Activated CD4-positive, alpha-beta T cell treated with anti-CD3 and anti-CD28 coated beads, Interleukin-2, amount 10 ng/mL, durations not matched to agents 7 days and 5 days (primary cell): ENCODE measurements around the gene KRT78. TPM values are rescaled to one million over a fixed set of nuclear protein-coding genes. Genes with fewer than 3 reads are reported as not detected.
"Not testable (repeated sequence)": the region's sequence is repeated elsewhere in the genome, so short reads cannot be mapped to it uniquely, and the experiment has no call there.

Source experiments
- CTCF ChIA-PET: fragments of 350-600 bp; sonication (Branson Sonifier 250); formaldehyde crosslinking; loops from one replicate; lab custom pipeline; 2021; ENCODE audit warnings: antibody characterized with exemption; lab: Charles Lee
- POLR2A ChIA-PET: fragments of 350-600 bp; sonication (Branson Sonifier 250); formaldehyde crosslinking; loops from one replicate; lab custom pipeline; 2021; ENCODE audit warnings: antibody characterized with exemption; lab: Charles Lee
- DNase-seq: peaks from one replicate; pipeline ENCODE4 v3.0.0-alpha.2; 2020
- H3K27ac Mint-ChIP-seq: one replicate; pipeline ENCODE4 v1.8.0; 2021; ENCODE audit warnings: mild to moderate bottlenecking, moderate library complexity, mixed read lengths
- H3K27me3 Mint-ChIP-seq: one replicate; pipeline ENCODE4 v1.8.0; 2021; ENCODE audit warnings: mixed read lengths
- H3K36me3 Mint-ChIP-seq: one replicate; pipeline ENCODE4 v1.8.0; 2021; ENCODE audit warnings: low read depth, mixed read lengths
- H3K4me1 Mint-ChIP-seq: one replicate; pipeline ENCODE4 v1.8.0; 2021; ENCODE audit warnings: mixed read lengths
- H3K4me3 Mint-ChIP-seq: one replicate; pipeline ENCODE4 v1.8.0; 2021; ENCODE audit warnings: mild to moderate bottlenecking, moderate library complexity, mixed read lengths
- H3K9me3 Mint-ChIP-seq: one replicate; pipeline ENCODE4 v1.8.0; 2021; ENCODE audit warnings: mixed read lengths
- total RNA-seq, 2 experiments: library from RNA; stranded (reverse); gene quantifications; one replicate each; pipeline ENCODE4 v1.2.3, GENCODE V29; 2021

Gene KRT78
- total RNA-seq, 2 experiments from 2014 or later, result not detected

DNA sequence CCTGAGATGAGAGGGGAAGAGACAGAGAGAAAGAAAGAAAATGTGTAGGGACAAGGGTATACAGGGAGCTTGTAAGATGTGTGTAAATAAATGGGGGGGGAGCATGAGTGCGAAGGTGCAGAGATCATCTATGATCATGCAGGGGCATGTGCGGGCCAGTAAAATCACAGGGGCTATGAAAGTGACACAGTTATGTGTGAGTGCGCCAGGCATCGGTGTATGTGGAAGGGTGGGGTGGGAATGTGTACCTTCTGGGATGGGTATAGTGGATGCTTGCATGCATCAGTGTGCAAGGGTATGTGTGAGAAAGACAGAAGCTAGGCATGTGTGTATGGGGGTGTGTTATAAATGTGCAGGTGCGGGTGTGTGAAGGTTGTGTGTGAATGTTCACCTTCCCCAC lies 18.4 kb upstream of the KRT78 start:
- no peak overlapping the region for H3K4me3 Mint-ChIP-seq
- DNase-seq, result no peak
- no peaks in the 10 kb centered on the region for H3K9me3 Mint-ChIP-seq
- H3K27me3 Mint-ChIP-seq, result no peaks in the 10 kb centered on the region
- H3K36me3 Mint-ChIP-seq, result no peaks in the 10 kb centered on the region
- POLR2A ChIA-PET, result no interaction called here
- H3K27ac Mint-ChIP-seq, result peak overlapping the region; percentile 47
- H3K4me1 Mint-ChIP-seq, result peaks cover 16% of the 10 kb centered on the region
- CTCF ChIA-PET, result interaction anchor here (0.6 to 1.2 kb wide), 2 partner anchors 67 to 192 kb away, joined by 3 to 5 read pairs; no protein-coding TSS in a partner anchor

DNA sequence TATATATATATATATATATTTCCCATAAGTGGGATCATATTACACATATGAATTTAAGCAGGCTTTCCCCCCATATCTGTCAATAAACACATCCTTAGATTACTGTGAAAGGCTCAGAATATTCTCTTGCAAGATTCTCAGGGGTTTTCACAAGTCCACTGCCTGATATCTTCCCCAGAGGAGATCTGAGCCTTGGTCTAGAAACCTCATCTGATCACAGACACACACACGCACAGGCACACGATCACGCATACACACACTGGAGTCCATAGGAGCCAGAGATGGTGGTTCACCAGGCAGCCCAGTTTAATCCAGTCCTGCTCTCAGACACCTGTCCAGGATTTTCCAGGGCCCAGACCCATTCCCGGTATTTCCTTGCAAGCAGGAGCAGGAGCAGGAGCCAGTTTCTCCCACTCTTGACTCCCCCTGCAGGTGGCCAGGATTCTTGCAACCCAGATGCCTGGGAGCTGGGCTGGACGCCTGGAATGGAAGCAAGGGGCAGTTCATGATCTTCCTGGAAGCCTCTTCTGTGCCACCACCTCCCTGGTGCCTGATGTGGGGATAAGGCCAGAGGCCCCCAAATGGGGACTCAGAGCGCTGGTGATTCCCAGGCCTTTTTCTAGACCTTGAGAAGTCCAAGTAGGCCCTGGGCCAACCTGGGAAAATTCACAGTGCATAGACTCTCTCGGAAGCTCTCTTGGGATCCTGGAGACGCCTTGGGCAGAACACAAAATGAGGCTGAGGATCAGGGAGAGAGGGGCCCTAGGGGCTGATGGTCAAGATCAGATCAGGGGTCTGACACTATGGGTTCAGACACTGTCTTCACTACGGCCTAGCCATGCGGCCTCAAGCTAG lies 16.5 kb upstream of the KRT78 start:
- no peak overlapping the region for H3K4me3 Mint-ChIP-seq
- H3K36me3 Mint-ChIP-seq, result no peaks in the 10 kb centered on the region
- ChIA-PET POLR2A (no interaction called here), CTCF (interaction anchor here (0.6 to 2.5 kb wide), 4 partner anchors 8 to 1555 kb away, joined by 3 to 7 read pairs (median 4); no protein-coding TSS in a partner anchor)
- no peak for DNase-seq
- no peaks in the 10 kb centered on the region for H3K9me3 Mint-ChIP-seq
- no peaks in the 10 kb centered on the region for H3K27me3 Mint-ChIP-seq
- H3K27ac Mint-ChIP-seq, result no peak overlapping the region
- peaks cover 19% of the 10 kb centered on the region for H3K4me1 Mint-ChIP-seq

- CTCF ChIA-PET, result interaction anchor here (1.6 kb wide), 1 partner anchor 18 kb away, joined by 5 read pairs; no protein-coding TSS in a partner anchor
- POLR2A ChIA-PET, result no interaction called here
- H3K9me3 Mint-ChIP-seq, result no peaks in the 10 kb centered on the region
- peaks cover 3% of the 10 kb centered on the region for H3K4me1 Mint-ChIP-seq
- H3K4me3 Mint-ChIP-seq, result no peak overlapping the region
- H3K27me3 Mint-ChIP-seq, result no peaks in the 10 kb centered on the region
- DNase-seq, result no peak
- no peak overlapping the region for H3K27ac Mint-ChIP-seq
- H3K36me3 Mint-ChIP-seq, result no peaks in the 10 kb centered on the region
These were observed 13.2 kb upstream of the KRT78 start for GRCh38 chr12:52862023-52862422.

- peaks cover 3% of the 10 kb centered on the region for H3K27me3 Mint-ChIP-seq
- no peaks in the 10 kb centered on the region for H3K36me3 Mint-ChIP-seq
- CTCF ChIA-PET, result interaction anchor here (1.6 kb wide), 1 partner anchor 18 kb away, joined by 5 read pairs; no protein-coding TSS in a partner anchor
- H3K27ac Mint-ChIP-seq, result no peak overlapping the region
- DNase-seq, result no peak
- POLR2A ChIA-PET, result no interaction called here
- peaks cover 2% of the 10 kb centered on the region for H3K4me1 Mint-ChIP-seq
- no peaks in the 10 kb centered on the region for H3K9me3 Mint-ChIP-seq
- no peak overlapping the region for H3K4me3 Mint-ChIP-seq
These were observed 12.7 kb upstream of the KRT78 start for GRCh38 chr12:52861511-52861910.

- no peaks in the 10 kb centered on the region for H3K36me3 Mint-ChIP-seq
- H3K4me3 Mint-ChIP-seq, result no peak overlapping the region
- peaks cover 7% of the 10 kb centered on the region for H3K27me3 Mint-ChIP-seq
- no peak overlapping the region for H3K27ac Mint-ChIP-seq
- no peak for DNase-seq
- H3K9me3 Mint-ChIP-seq, result no peaks in the 10 kb centered on the region
- ChIA-PET POLR2A (no interaction called here), CTCF (interaction anchor here (1.1 kb wide), 1 partner anchor 19 kb away, joined by 3 read pairs; no protein-coding TSS in a partner anchor)
- peaks cover 2% of the 10 kb centered on the region for H3K4me1 Mint-ChIP-seq
These were observed 11.5 kb upstream of the KRT78 start for GRCh38 chr12:52860102-52860823.

DNA sequence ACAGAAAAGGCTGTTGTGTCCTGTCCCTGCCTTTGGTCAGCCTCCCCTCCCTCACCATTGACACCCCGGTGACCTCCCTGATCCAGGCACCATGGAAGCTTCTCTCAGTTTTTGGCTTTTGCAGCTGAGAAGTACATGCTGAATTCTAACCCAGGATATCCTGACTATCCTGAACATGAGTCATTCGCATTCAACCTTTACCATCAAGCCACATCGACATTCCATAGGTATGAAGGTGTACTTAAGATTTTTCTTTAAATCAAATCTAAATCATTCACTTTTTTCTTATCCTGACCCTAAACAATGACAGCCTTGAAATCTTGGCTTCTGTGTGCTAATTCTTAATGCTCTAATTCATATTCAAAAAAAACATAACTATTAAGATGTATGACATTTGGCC lies 8.7 kb upstream of the KRT78 start:
- no peak for DNase-seq
- Mint-ChIP-seq H3K36me3 (no peaks in the 10 kb centered on the region), H3K4me1 (peaks cover 2% of the 10 kb centered on the region), H3K27me3 (peaks cover 16% of the 10 kb centered on the region), H3K9me3 (no peaks in the 10 kb centered on the region), H3K4me3 (no peak overlapping the region), H3K27ac (no peak overlapping the region)
- ChIA-PET POLR2A (no interaction called here), CTCF (interaction anchor here (0.6 kb wide), 1 partner anchor 117 kb away, joined by 3 read pairs; no protein-coding TSS in a partner anchor)

- Mint-ChIP-seq H3K27ac (no peak overlapping the region), H3K4me1 (peaks cover 2% of the 10 kb centered on the region), H3K27me3 (peaks cover 16% of the 10 kb centered on the region), H3K9me3 (no peaks in the 10 kb centered on the region), H3K4me3 (no peak overlapping the region), H3K36me3 (no peaks in the 10 kb centered on the region)
- CTCF ChIA-PET, result interaction anchor here (0.6 kb wide), 1 partner anchor 117 kb away, joined by 3 read pairs; no protein-coding TSS in a partner anchor
- no peak for DNase-seq
- POLR2A ChIA-PET, result no interaction called here
These were observed 8.0 kb upstream of the KRT78 start for GRCh38 chr12:52856787-52857186.

GRCh38 chr12:52856077-52856476 lies 7.3 kb upstream of the KRT78 start:
- H3K4me1 Mint-ChIP-seq, H3K9me3 Mint-ChIP-seq, POLR2A ChIA-PET, CTCF ChIA-PET, DNase-seq, H3K36me3 Mint-ChIP-seq, H3K27ac Mint-ChIP-seq, H3K4me3 Mint-ChIP-seq: not testable (repeated sequence)
- H3K27me3 Mint-ChIP-seq, result peaks cover 16% of the 10 kb centered on the region

DNA sequence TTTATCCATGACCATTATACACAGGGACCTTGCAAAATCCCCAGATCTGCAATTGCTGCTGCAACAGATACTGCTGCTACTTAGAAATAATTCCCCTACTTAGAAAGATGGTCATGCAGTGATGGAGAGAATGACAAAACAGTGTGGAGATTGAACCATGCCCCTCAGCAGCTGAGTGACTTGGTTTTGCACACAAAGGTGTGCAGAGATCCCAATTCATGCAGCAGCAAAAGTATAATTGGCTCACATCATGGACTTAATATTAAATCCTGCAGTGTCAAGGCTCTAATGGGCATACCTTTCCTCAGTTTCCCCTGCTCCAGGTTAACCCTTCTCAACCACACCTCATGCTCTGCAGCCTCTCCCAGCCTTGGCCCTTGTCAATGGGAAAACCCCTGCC lies 3.0 kb upstream of the KRT78 start:
- ChIA-PET POLR2A (no interaction called here), CTCF (no interaction called here)
- no peak for DNase-seq
- Mint-ChIP-seq H3K4me3 (no peak overlapping the region), H3K27me3 (peaks cover 14% of the 10 kb centered on the region), H3K27ac (no peak overlapping the region), H3K36me3 (no peaks in the 10 kb centered on the region), H3K9me3 (no peaks in the 10 kb centered on the region), H3K4me1 (no peaks in the 10 kb centered on the region)

DNA sequence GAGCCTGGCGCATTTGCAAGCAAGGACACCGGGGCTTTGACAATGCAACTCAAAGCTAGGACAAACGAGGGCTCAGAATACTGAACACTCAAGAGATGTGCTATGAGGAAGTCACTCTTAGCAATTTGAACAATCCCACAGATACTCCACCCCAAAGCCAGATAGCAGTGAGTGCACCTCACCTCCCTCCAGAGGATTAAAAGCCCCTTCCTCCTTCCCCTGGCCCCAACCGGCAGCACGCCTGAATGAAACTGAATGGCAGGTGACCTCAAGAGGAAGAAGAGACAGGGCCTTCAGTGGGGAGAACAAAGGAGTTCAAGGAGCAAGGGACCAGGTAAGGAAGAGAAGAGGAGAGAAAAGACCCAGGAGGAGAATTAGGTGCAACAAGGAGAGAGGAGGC lies 1.9 kb upstream of the KRT78 start:
- Mint-ChIP-seq H3K36me3 (no peaks in the 10 kb centered on the region), H3K27ac (no peak overlapping the region), H3K9me3 (no peaks in the 10 kb centered on the region), H3K4me1 (no peaks in the 10 kb centered on the region), H3K4me3 (no peak overlapping the region), H3K27me3 (peaks cover 11% of the 10 kb centered on the region)
- POLR2A ChIA-PET, result no interaction called here
- DNase-seq, result no peak
- CTCF ChIA-PET, result no interaction called here

- ChIA-PET CTCF (no interaction called here), POLR2A (no interaction called here)
- no peaks in the 10 kb centered on the region for H3K4me1 Mint-ChIP-seq
- H3K9me3 Mint-ChIP-seq, result no peaks in the 10 kb centered on the region
- H3K27ac Mint-ChIP-seq, result no peak overlapping the region
- peaks cover 4% of the 10 kb centered on the region for H3K27me3 Mint-ChIP-seq
- DNase-seq, result no peak
- H3K4me3 Mint-ChIP-seq, result no peak overlapping the region
- no peaks in the 10 kb centered on the region for H3K36me3 Mint-ChIP-seq
These were observed 717 bp upstream of the KRT78 start for GRCh38 chr12:52849511-52849910.

DNA sequence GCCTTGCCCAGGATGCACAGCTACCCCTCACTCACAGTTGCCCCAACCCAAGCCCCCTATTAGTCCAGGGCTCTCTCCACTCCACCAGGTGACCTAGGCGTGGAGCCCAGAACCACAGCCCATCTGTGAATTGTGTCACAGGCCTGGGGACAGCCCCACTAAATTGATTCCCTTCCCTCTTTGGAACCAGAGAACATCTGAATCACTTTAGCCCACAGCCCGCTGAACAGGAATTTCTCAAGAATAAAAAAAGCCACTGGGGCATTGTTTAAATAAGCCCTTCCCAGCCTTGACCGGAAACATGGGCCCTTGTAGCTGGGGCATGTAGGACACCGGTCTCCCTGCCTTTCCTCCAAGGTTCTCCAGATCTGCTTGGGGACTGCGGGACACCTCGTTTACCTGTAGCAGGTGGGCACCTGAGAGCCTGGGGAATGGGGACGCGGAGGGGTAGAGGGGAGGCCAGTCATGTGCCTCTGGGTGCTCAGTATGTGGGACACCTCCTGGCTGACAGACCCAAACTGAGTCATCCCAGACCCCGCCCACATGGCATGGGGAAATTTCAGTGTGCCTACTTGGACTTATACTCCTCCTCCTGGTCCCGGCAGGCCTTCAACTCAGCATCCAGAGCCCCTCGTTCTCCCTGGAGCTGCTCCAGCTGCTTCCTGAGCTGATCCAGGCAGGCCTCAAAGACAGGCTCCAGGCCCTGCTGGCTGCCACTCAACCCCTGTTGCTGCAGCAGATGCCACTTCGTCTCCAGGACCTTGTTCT lies 1.3 kb downstream of the KRT78 start:
- no peaks in the 10 kb centered on the region for H3K36me3 Mint-ChIP-seq

More for the DNA sequence above, 1.3 kb downstream of the KRT78 start:
- ChIA-PET CTCF (no interaction called here), POLR2A (no interaction called here)
- no peaks in the 10 kb centered on the region for H3K27me3 Mint-ChIP-seq
- no peak overlapping the region for H3K27ac Mint-ChIP-seq
- peaks cover 1% of the 10 kb centered on the region for H3K4me1 Mint-ChIP-seq
- DNase-seq, result no peak
- H3K4me3 Mint-ChIP-seq, result no peak overlapping the region
- no peaks in the 10 kb centered on the region for H3K9me3 Mint-ChIP-seq
